ENCODE results near the gene FKTN. TPM values are rescaled to one million over a fixed set of nuclear protein-coding genes. Genes with fewer than 3 reads are reported as not detected.

Gene FKTN
- total RNA-seq, 1 experiment from 2014 or later = 10.8 TPM

GRCh38 chr9:105670775-105671174 lies 112.8 kb downstream of the FKTN start (continued):
- TF ChIP-seq FOXJ3 (CRISPR knock-in tag; IDR thresholded peaks at IDR 0.05; ENCODE audit: borderline replicate concordance) = no peak
- TF ChIP-seq ZNF512 (CRISPR knock-in tag; IDR thresholded peaks at IDR 0.05; ENCODE audit: borderline replicate concordance) = no peak
- no peak for TF ChIP-seq ZNF396 (CRISPR knock-in tag; IDR thresholded peaks at IDR 0.05; ENCODE audit: borderline replicate concordance)
- no peak for TF ChIP-seq E2F5 (CRISPR knock-in tag; IDR thresholded peaks at IDR 0.05)

- ChIA-PET POLR2A (no interaction called here), CTCF (no interaction called here)
- Mint-ChIP-seq H3K4me3 (no peak overlapping the region), H3K36me3 (no peaks in the 10 kb centered on the region), H3K4me1 (0 out of 2 replicates have a peak, but pooled peaks cover 3% of the 10 kb centered on the region), H3K27me3 (ENCODE audit: low read depth) (no peaks in the 10 kb centered on the region), H3K9me3 (no peaks in the 10 kb centered on the region), H3K27ac (no peak overlapping the region)
- TF ChIP-seq AFF4 (CRISPR knock-in tag; IDR thresholded peaks at IDR 0.05; ENCODE audit: borderline replicate concordance) = no peak
- TF ChIP-seq HMGXB4 (CRISPR knock-in tag; IDR thresholded peaks at IDR 0.05) = no peak
- TF ChIP-seq SMAD3 (CRISPR knock-in tag; IDR thresholded peaks at IDR 0.05; ENCODE audit: borderline replicate concordance) = no peak
- TF ChIP-seq ATF2 (CRISPR knock-in tag; IDR thresholded peaks at IDR 0.05; ENCODE audit: borderline replicate concordance, low read depth) = no peak
- no peak for TF ChIP-seq NFYB (CRISPR knock-in tag; conservative IDR thresholded peaks at IDR 0.05; ENCODE audit: low read depth)
- TF ChIP-seq GABPB1 (CRISPR knock-in tag; IDR thresholded peaks at IDR 0.05) = no peak
- TF ChIP-seq NFATC4 (CRISPR knock-in tag; IDR thresholded peaks at IDR 0.05) = no peak
- no peak for TF ChIP-seq ZNF138 (CRISPR knock-in tag; conservative IDR thresholded peaks at IDR 0.05)
- no peak for ATAC-seq
- DNase-seq (ENCODE audit: low spot score) = no peak
These were observed 114.8 kb downstream of the FKTN start for GRCh38 chr9:105672711-105673234.

- H3K9me3 Mint-ChIP-seq = no peaks in the 10 kb centered on the region
- peaks cover 12% of the 10 kb centered on the region for H3K4me1 Mint-ChIP-seq
- TF ChIP-seq ELF4 (CRISPR knock-in tag; IDR thresholded peaks at IDR 0.05; ENCODE audit: low read depth) (no peak), IRF2 (CRISPR knock-in tag; IDR thresholded peaks at IDR 0.05; ENCODE audit: borderline replicate concordance, low read depth) (no peak), AFF4 (CRISPR knock-in tag; IDR thresholded peaks at IDR 0.05; ENCODE audit: borderline replicate concordance) (no peak), CDX4 (CRISPR knock-in tag; IDR thresholded peaks at IDR 0.05; ENCODE audit: borderline replicate concordance) (no peak), OVOL2 (CRISPR knock-in tag; IDR thresholded peaks at IDR 0.05; ENCODE audit: borderline replicate concordance) (no peak), ZNF396 (CRISPR knock-in tag; IDR thresholded peaks at IDR 0.05; ENCODE audit: borderline replicate concordance) (no peak)
These were observed 116.0 kb downstream of the FKTN start for GRCh38 chr9:105673850-105674387.

More at GRCh38 chr9:105673850-105674387, 116.0 kb downstream of the FKTN start:
- ATAC-seq (peak; percentile 85), DNase-seq (ENCODE audit: low spot score) (peak; percentile 45)
- CTCF ChIA-PET = interaction anchor here (0.8 kb wide), 1 partner anchor 17 kb away, joined by 3 read pairs; no protein-coding TSS in a partner anchor
- no peaks in the 10 kb centered on the region for H3K36me3 Mint-ChIP-seq
- no peak overlapping the region for H3K27ac Mint-ChIP-seq
- POLR2A ChIA-PET = no interaction called here
- H3K27me3 Mint-ChIP-seq (ENCODE audit: low read depth) = no peaks in the 10 kb centered on the region
- no peak overlapping the region for H3K4me3 Mint-ChIP-seq

All from WTC11 (cell line).